ENCODE measurements around the gene RGS3.

The RGS3 gene

GRCh38 chr9:113588936-113589335 is 125.4 kb downstream of the RGS3 start:
- no peak for DNase-seq

- no peak for DNase-seq
Measured at GRCh38 chr9:113589407-113589806, 125.9 kb downstream of the RGS3 start.

- peak; percentile 49 for DNase-seq
Measured at GRCh38 chr9:113589890-113590289, 126.4 kb downstream of the RGS3 start.

- DNase-seq = no peak
Measured at GRCh38 chr9:113590389-113590788, 126.9 kb downstream of the RGS3 start.

GRCh38 chr9:113590991-113591898 is 127.7 kb downstream of the RGS3 start:
- DNase-seq = peak; percentile 68

GRCh38 chr9:113591899-113592625 is 128.5 kb downstream of the RGS3 start:
- DNase-seq = no peak

GRCh38 chr9:113592876-113593575 is 129.5 kb downstream of the RGS3 start:
- DNase-seq = no peak

GRCh38 chr9:113593682-113594281 is 130.3 kb downstream of the RGS3 start:
- peak; percentile 99 for DNase-seq

GRCh38 chr9:113594484-113595299 is 131.2 kb downstream of the RGS3 start:
- DNase-seq = no peak

GRCh38 chr9:113596616-113597320 is 133.2 kb downstream of the RGS3 start:
- no peak for DNase-seq

GRCh38 chr9:113597390-113598241 is 134.1 kb downstream of the RGS3 start:
- DNase-seq = no peak

GRCh38 chr9:113598451-113598850 is 134.9 kb downstream of the RGS3 start:
- no peak for DNase-seq

GRCh38 chr9:113598883-113599282 is 135.4 kb downstream of the RGS3 start:
- no peak for DNase-seq

GRCh38 chr9:113599646-113600022 is 136.1 kb downstream of the RGS3 start:
- peak; percentile 96 for DNase-seq

- peak; percentile 35 for DNase-seq
Measured at GRCh38 chr9:113600023-113600823, 136.7 kb downstream of the RGS3 start.

GRCh38 chr9:113600871-113601614 is 137.5 kb downstream of the RGS3 start:
- DNase-seq = no peak

- DNase-seq = no peak
Measured at GRCh38 chr9:113601656-113602055, 138.1 kb downstream of the RGS3 start.
